H1 (cell line): ENCODE measurements around the gene MEF2A. TPM values are rescaled to one million over a fixed set of nuclear protein-coding genes. Genes with fewer than 3 reads are reported as not detected.

Experiments used
- CHD1 ChIP-seq: IDR thresholded peaks from 2 replicates; pipeline ENCODE4 v1.6.1; 2012; ENCODE audit warnings: low read depth, low read length, improper control_type of control experiment
- CREB1 ChIP-seq: IDR thresholded peaks from 2 replicates; pipeline ENCODE4 v1.6.1; 2012; ENCODE audit warnings: inconsistent platforms
- GABPA ChIP-seq: IDR thresholded peaks from 2 replicates; pipeline ENCODE4 v1.6.1; 2011; ENCODE audit warnings: mild to moderate bottlenecking, low read length, moderate library complexity, borderline replicate concordance; ENCODE audit not compliant: insufficient read depth
- RFX5 ChIP-seq: IDR thresholded peaks from 2 replicates; pipeline ENCODE4 v1.6.1; 2011; ENCODE audit warnings: low read depth, low read length, improper control_type of control experiment, borderline replicate concordance
- SP1 ChIP-seq: IDR thresholded peaks from 2 replicates; pipeline ENCODE4 v1.6.1; 2011; ENCODE audit warnings: low read depth, low read length
- polyA plus RNA-seq, 7 experiments: library from polyadenylated mRNA; depleted of rRNA in 3 of 7; stranded (reverse) in 5 of 7; unstranded in 2 of 7; fragments of >200 nt in 5 of 7; fragments of 200-250 nt in 2 of 7; gene quantifications; 1 replicate in 5 of 7; 2 replicates in 1 of 7; 4 replicates in 1 of 7; pipeline versions ENCODE4 v1.2.1 to v1.2.3, GENCODE V29; 2011 to 2013; ENCODE audit warnings: missing spikeins in 2 of 7, mixed read lengths in 2 of 7
- total RNA-seq: library from RNA; stranded (reverse); fragmentation: NEBNext Ultra II Directional; extraction: Animal tissue kit (Norgen Biotek cat#: 25700); gene quantifications from 2 replicates; pipeline ENCODE4 v1.2.1, GENCODE V29; 2021

Gene MEF2A
- total and polyA plus RNA-seq, 2 of the 8 experiments (the other 6 are each of a cell fraction or from before 2014, with no cell fraction given) = 15.6 to 22.5 TPM

- TF ChIP-seq SP1 = no peak
- no peak for TF ChIP-seq CHD1
- TF ChIP-seq GABPA = no peak
- TF ChIP-seq RFX5 = no peak
- TF ChIP-seq CREB1 = no peak
Observed at GRCh38 chr15:99741835-99742234, 176.1 kb downstream of the MEF2A start (continued).
